CD14-positive monocyte (primary cell): ENCODE measurements around the gene MRGPRF. TPM values are rescaled to one million over a fixed set of nuclear protein-coding genes. Genes with fewer than 3 reads are reported as not detected.

Experiments used
- DNase-seq, 3 donors: peaks; one replicate each; pipeline ENCODE4 v3.0.0-alpha.2; 2011 to 2022
- H2AFZ ChIP-seq: 2 replicates; pipeline ENCODE4 v1.6.0; 2012; ENCODE audit warnings: mild to moderate bottlenecking, low read depth, low read length, inconsistent platforms; ENCODE audit not compliant: insufficient read depth, poor library complexity, severe bottlenecking
- H3K27ac ChIP-seq, 2 donors: 1 replicate in 1 of 2; 2 replicates in 1 of 2; pipeline ENCODE4 v1.5.1; 2012 to 2013; ENCODE audit warnings: low read length in 2 of 2, control low read depth in 1 of 2, inconsistent platforms in 1 of 2, low read depth in 1 of 2, mild to moderate bottlenecking in 1 of 2
- H3K27me3 ChIP-seq, 2 donors: one replicate each; pipeline versions ENCODE4 v1.6.0 to v1.6.1; 2011 to 2013; ENCODE audit warnings: low read length in 2 of 2; ENCODE audit not compliant: control insufficient read depth in 2 of 2, insufficient read depth in 2 of 2
- H3K36me3 ChIP-seq, 2 donors: replicated peaks in 1 of 2; 1 replicate in 1 of 2; 2 replicates in 1 of 2; pipeline versions ENCODE4 v1.5.1 to v1.6.1; 2012 to 2013; ENCODE audit warnings: low read length in 2 of 2, control low read depth in 1 of 2, inconsistent platforms in 1 of 2, mild to moderate bottlenecking in 1 of 2; ENCODE audit not compliant: insufficient read depth in 2 of 2, control insufficient read depth in 1 of 2
- H3K4me1 ChIP-seq, 2 donors: 1 replicate in 1 of 2; 2 replicates in 1 of 2; pipeline versions ENCODE4 v1.5.1 to v1.6.1; 2012 to 2013; ENCODE audit warnings: low read length in 2 of 2, control low read depth in 1 of 2, inconsistent platforms in 1 of 2, mild to moderate bottlenecking in 1 of 2, moderate library complexity in 1 of 2; ENCODE audit not compliant: insufficient read depth in 2 of 2, control insufficient read depth in 1 of 2
- H3K4me2 ChIP-seq: replicated peaks from 2 replicates; pipeline ENCODE3; 2012; ENCODE audit warnings: low read length, moderate library complexity, mild to moderate bottlenecking; ENCODE audit not compliant: poor library complexity, severe bottlenecking; ENCODE audit errors: extremely low read depth
- H3K4me3 ChIP-seq, 3 experiments: fragments of 200-600 bp in 1 of 3; sonication (generic) in 1 of 3; replicated peaks in 1 of 3; 1 replicate in 2 of 3; 2 replicates in 1 of 3; pipeline ENCODE4 v1.5.1; 2011 to 2013; ENCODE audit warnings: low read length in 3 of 3, mild to moderate bottlenecking in 3 of 3, control low read depth in 2 of 3, low read depth in 2 of 3, inconsistent platforms in 1 of 3, moderate library complexity in 1 of 3
- H3K79me2 ChIP-seq: 2 replicates; pipeline ENCODE4 v1.6.0; 2012; ENCODE audit warnings: mild to moderate bottlenecking, control low read depth, inconsistent platforms, low read length, moderate library complexity; ENCODE audit not compliant: insufficient read depth
- H3K9ac ChIP-seq: 2 replicates; pipeline ENCODE4 v1.6.0; 2017; ENCODE audit warnings: low read length, mild to moderate bottlenecking; ENCODE audit not compliant: insufficient read depth, poor library complexity, severe bottlenecking
- H3K9me3 ChIP-seq, 2 donors: replicated peaks in 1 of 2; 1 replicate in 1 of 2; 2 replicates in 1 of 2; pipeline versions ENCODE4 v1.5.1 to v1.6.1; 2012 to 2013; ENCODE audit warnings: low read length in 2 of 2, control low read depth in 1 of 2; ENCODE audit not compliant: control insufficient read depth in 1 of 2, insufficient read depth in 1 of 2
- H4K20me1 ChIP-seq: 2 replicates; pipeline ENCODE4 v1.6.0; 2012; ENCODE audit warnings: mild to moderate bottlenecking, low read length, control low read depth, moderate library complexity; ENCODE audit not compliant: insufficient read depth
- H3K27ac Mint-ChIP-seq, 7 donors: one replicate each; pipeline ENCODE4 v1.8.0; 2020; ENCODE audit warnings: mild to moderate bottlenecking in 7 of 7, mixed read lengths in 7 of 7, moderate library complexity in 6 of 7, inconsistent platforms in 2 of 7
- H3K27me3 Mint-ChIP-seq, 3 donors: one replicate each; pipeline ENCODE4 v1.8.0; 2021 to 2022; ENCODE audit warnings: low read depth in 3 of 3, mild to moderate bottlenecking in 3 of 3, mixed read lengths in 3 of 3, moderate library complexity in 3 of 3, inconsistent platforms in 1 of 3
- H3K36me3 Mint-ChIP-seq, 2 donors: one replicate each; pipeline ENCODE4 v1.8.0; 2020; ENCODE audit warnings: mixed read lengths in 2 of 2, inconsistent platforms in 1 of 2, mild to moderate bottlenecking in 1 of 2
- H3K4me1 Mint-ChIP-seq: one replicate; pipeline ENCODE4 v1.8.0; 2020; ENCODE audit warnings: mild to moderate bottlenecking, mixed read lengths
- H3K4me3 Mint-ChIP-seq, 2 donors: one replicate each; pipeline ENCODE4 v1.8.0; 2020; ENCODE audit warnings: mild to moderate bottlenecking in 2 of 2, mixed read lengths in 2 of 2, moderate library complexity in 1 of 2
- H3K9me3 Mint-ChIP-seq, 7 donors: one replicate each; pipeline ENCODE4 v1.8.0; 2020 to 2022; ENCODE audit warnings: mixed read lengths in 7 of 7, mild to moderate bottlenecking in 6 of 7, moderate library complexity in 6 of 7, inconsistent platforms in 2 of 7
- WGBS: methylation state at CpG from one replicate; pipeline ENCODE4 v1.1.5; 2013; ENCODE audit warnings: missing lambda C conversion rate; ENCODE audit not compliant: insufficient coverage; 5-methylcytosine and 5-hydroxymethylcytosine counted together
- intact Hi-C, 2 donors: fragments of 100-400 bp; cut with micrococcal nuclease; formaldehyde crosslinking; loops; one replicate each; pipeline versions ENCODE4 v1.15.0 to v1.15.1; 2023
- polyA plus RNA-seq, 3 donors: library from polyadenylated mRNA; depleted of rRNA in 1 of 3; unstranded in 2 of 3; stranded (reverse) in 1 of 3; fragments of 300-500 nt in 2 of 3; fragments of >200 nt in 1 of 3; fragmentation: Illumina TruSeq in 2 of 3; gene quantifications; 1 replicate in 2 of 3; 2 replicates in 1 of 3; pipeline ENCODE4 v1.2.3, GENCODE V29; 2012 to 2021
- TF ChIP-seq, protein P1 (sequence below): fragments of 200-600 bp; IDR thresholded peaks from one replicate; pipeline ENCODE4 v1.8.0; 2022; ENCODE audit warnings: antibody characterized with exemption, mild to moderate bottlenecking

The MRGPRF gene
- polyA plus RNA-seq, 3 donors = 0.22 to 0.23 TPM; not detected in 1

DNA sequence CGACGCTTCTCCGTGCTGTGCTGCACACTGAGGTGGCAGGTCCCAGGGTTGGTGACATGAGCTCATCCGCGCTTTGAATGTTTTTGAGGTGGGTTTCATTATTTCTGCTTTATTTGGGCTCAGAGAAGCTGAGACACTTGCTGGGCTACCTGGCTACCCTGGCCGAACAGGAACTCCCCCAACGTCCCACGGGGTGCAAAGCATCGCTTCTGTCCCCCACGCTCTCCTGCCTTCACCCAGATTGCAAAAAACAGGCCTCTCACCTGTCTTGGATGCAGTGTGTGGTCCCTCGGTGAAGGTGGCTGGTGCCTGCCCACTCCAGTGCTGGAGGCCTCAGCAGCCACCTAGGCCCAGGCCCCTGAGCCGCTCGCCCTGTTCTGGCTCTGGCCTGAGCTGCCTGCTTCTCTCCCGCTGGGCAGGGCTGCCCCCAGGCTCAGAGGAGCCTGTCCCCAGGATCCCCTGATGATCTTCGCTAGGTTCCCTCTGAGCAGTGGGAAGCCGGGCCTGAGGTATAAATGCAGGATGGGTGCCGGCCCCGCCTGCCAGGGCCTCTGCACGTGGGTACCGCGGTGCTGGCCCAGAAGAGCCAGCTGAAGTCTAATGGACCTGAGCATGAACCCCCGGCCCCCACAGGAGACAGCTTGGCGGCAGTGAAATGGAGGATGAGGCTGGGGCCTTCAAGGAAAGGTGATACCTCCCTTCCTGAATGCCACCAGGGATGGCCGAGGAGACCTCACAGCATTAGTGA is 16.5 kb downstream of the MRGPRF start:
- H3K27me3 Mint-ChIP-seq = peaks cover 29 to 38% (median 37%) of the 10 kb centered on the region in 3 donors
- no peak overlapping the region for H3K4me3 ChIP-seq
- no peak for DNase-seq
- H3K4me2 ChIP-seq = no peak overlapping the region
- peak overlapping the region in 1 of 7 donors; percentile 7 for H3K27ac Mint-ChIP-seq
- H3K4me1 Mint-ChIP-seq = peaks cover 2% of the 10 kb centered on the region
- no peaks in the 10 kb centered on the region for H3K79me2 ChIP-seq
- H2AFZ ChIP-seq = no peak overlapping the region
- no peaks in the 10 kb centered on the region for H3K4me1 ChIP-seq
- peaks cover 0 to 10% of the 10 kb centered on the region in 2 donors for H3K27me3 ChIP-seq
- 100% methylated on average over 12 of the region's 24 CpGs for WGBS
- no peak overlapping the region for H3K27ac ChIP-seq
- no peak overlapping the region for H3K4me3 Mint-ChIP-seq
- no peaks in the 10 kb centered on the region for H3K36me3 Mint-ChIP-seq
- no peaks in the 10 kb centered on the region for H3K36me3 ChIP-seq
- H3K9ac ChIP-seq = no peak overlapping the region
- peaks cover 0 to 3% (median 0%) of the 10 kb centered on the region in 7 donors for H3K9me3 Mint-ChIP-seq
- intact Hi-C loops = no loop called here
- no peaks in the 10 kb centered on the region for H3K9me3 ChIP-seq
- TF ChIP-seq, protein P1, sequence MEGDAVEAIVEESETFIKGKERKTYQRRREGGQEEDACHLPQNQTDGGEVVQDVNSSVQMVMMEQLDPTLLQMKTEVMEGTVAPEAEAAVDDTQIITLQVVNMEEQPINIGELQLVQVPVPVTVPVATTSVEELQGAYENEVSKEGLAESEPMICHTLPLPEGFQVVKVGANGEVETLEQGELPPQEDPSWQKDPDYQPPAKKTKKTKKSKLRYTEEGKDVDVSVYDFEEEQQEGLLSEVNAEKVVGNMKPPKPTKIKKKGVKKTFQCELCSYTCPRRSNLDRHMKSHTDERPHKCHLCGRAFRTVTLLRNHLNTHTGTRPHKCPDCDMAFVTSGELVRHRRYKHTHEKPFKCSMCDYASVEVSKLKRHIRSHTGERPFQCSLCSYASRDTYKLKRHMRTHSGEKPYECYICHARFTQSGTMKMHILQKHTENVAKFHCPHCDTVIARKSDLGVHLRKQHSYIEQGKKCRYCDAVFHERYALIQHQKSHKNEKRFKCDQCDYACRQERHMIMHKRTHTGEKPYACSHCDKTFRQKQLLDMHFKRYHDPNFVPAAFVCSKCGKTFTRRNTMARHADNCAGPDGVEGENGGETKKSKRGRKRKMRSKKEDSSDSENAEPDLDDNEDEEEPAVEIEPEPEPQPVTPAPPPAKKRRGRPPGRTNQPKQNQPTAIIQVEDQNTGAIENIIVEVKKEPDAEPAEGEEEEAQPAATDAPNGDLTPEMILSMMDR = no peak
- no peaks in the 10 kb centered on the region for H4K20me1 ChIP-seq

DNA sequence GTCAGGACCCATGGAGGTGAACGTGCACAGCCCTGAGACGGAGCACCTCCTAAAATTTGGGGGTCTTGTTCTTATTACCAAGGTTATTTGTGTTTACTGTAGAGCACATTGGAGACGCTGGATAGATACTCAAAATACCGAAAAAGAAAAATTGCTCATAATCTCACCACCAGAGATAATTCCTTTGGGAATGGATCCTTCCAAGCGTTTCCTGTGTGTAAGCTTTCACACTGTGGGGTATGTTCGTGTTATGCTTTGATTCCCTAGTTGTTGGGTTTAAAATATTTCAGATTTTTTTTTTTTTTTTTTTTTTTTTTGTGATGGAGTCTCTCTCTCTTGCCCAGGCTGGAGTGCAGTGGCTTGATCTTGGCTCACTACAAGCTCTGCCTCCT is 18.2 kb downstream of the MRGPRF start:
- Histone ChIP-seq H4K20me1 (no peaks in the 10 kb centered on the region), H3K79me2 (no peaks in the 10 kb centered on the region), H3K27ac (no peak overlapping the region), H3K36me3 (no peaks in the 10 kb centered on the region), H3K27me3 (peaks cover 0 to 10% of the 10 kb centered on the region in 2 donors), H3K9me3 (no peaks in the 10 kb centered on the region), H2AFZ (no peak overlapping the region), H3K4me3 (no peak overlapping the region), H3K4me2 (no peak overlapping the region), H3K9ac (no peak overlapping the region), H3K4me1 (no peaks in the 10 kb centered on the region)
- H3K4me3 Mint-ChIP-seq = no peak overlapping the region
- H3K36me3 Mint-ChIP-seq = no peaks in the 10 kb centered on the region
- TF ChIP-seq, protein P1 = no peak
- peaks cover 25 to 42% (median 40%) of the 10 kb centered on the region in 3 donors for H3K27me3 Mint-ChIP-seq
- intact Hi-C loops = no loop called here
- H3K4me1 Mint-ChIP-seq = peaks cover 2% of the 10 kb centered on the region
- H3K9me3 Mint-ChIP-seq = peaks cover 0 to 3% (median 0%) of the 10 kb centered on the region in 7 donors
- DNase-seq = no peak
- no peak overlapping the region for H3K27ac Mint-ChIP-seq
- no CpG with 5 or more reads among the region's 6 CpGs for WGBS
